Motor neuron (in vitro differentiated cells): ENCODE data around the gene FGD6. TPM values are rescaled to one million over a fixed set of nuclear protein-coding genes. Genes with fewer than 3 reads are reported as not detected.

Experiments
- ATAC-seq, 8 experiments: fragments of 200-7000 bp; cut with Tn5 transposase; replicated peaks in 6 of 8; 2 replicates each; pipeline ENCODE4 v1.8.0; 2021; ENCODE audit warnings: mild to moderate bottlenecking in 8 of 8, moderate library complexity in 8 of 8
- H3K27ac ChIP-seq, 2 donors: fragments of 250-450 bp; sonication (Bioruptor Pico); 2 replicates each; pipeline ENCODE4 v1.9.0; 2021; ENCODE audit warnings: antibody characterized with exemption in 2 of 2, mild to moderate bottlenecking in 2 of 2, moderate library complexity in 1 of 2
- H3K4me1 ChIP-seq, 2 donors: fragments of 250-450 bp; sonication (Bioruptor Pico); replicated peaks in 1 of 2; 2 replicates each; pipeline ENCODE4 v1.6.1; 2021; ENCODE audit warnings: antibody characterized with exemption in 2 of 2, mild to moderate bottlenecking in 2 of 2, moderate library complexity in 1 of 2
- H3K4me3 ChIP-seq, 5 donors: fragments of 250-450 bp; sonication (Bioruptor Pico); 2 replicates each; pipeline ENCODE4 v1.9.0; 2021; ENCODE audit warnings: antibody characterized with exemption in 5 of 5, mild to moderate bottlenecking in 5 of 5, moderate library complexity in 4 of 5
- WGBS, 10 experiments: fragments of 450-650 bp; shearing (Covaris generic); methylation state at CpG; one replicate each; pipeline ENCODE4 v1.0.0; 2022; 5-methylcytosine and 5-hydroxymethylcytosine counted together
- in situ Hi-C, 9 experiments: fragments of 400-800 bp; cut with MboI; loops; one replicate each; pipeline ENCODE4 v1.15.0; 2021; ENCODE audit warnings: low sequenced_read_pairs in 9 of 9, low pct_unique_long_range_greater_than_20kb in 2 of 9; ENCODE audit not compliant: unreplicated experiment in 9 of 9
- total RNA-seq, 8 experiments: library from RNA; unstranded; fragments of 300-600 nt; gene quantifications; 2 replicates each; pipeline versions ENCODE4 v1.2.3 to v1.2.4, GENCODE V29; 2022

The FGD6 gene
- total RNA-seq: 10 to 100 TPM in 5 of 8 experiments, 1 to 10 TPM in 3; 5.0 to 63.9 (median 18.1) TPM

GRCh38 chr12:95217377-95218149 is at the start of gene FGD6, which contains the start of gene VEZT:
Gene FGD6, minus strand, starts transcription at chr12:95217467. Its CDS starts 227 bp downstream, at chr12:95217240.
Gene VEZT, plus strand, starts transcription at chr12:95217807. Its CDS starts 44 bp downstream, at chr12:95217851.
- Histone ChIP-seq H3K4me3 (peak within 1 kb of the TSS; percentile 58 to 84 (median 61)), H3K27ac (peak within 1 kb of the TSS; percentile 93 to 94), H3K4me1 (peaks cover 5 to 14% of the 10 kb centered on the region in 2 donors)
- ATAC-seq: peak; percentile 88 to 92 (median 90)
- in situ Hi-C loops: no loop called here
- WGBS, 10 experiments: 0 to 7% (median 0%) methylated on average over 3 to 14 of the region's 75 CpGs; no CpG with 5 or more reads in 5 of the 10 experiments

- in situ Hi-C loops: no loop called here
- H3K27ac ChIP-seq: no peak overlapping the region
Measured at GRCh38 chr12:95266254-95266653, 49.0 kb upstream of the FGD6 start.

DNA sequence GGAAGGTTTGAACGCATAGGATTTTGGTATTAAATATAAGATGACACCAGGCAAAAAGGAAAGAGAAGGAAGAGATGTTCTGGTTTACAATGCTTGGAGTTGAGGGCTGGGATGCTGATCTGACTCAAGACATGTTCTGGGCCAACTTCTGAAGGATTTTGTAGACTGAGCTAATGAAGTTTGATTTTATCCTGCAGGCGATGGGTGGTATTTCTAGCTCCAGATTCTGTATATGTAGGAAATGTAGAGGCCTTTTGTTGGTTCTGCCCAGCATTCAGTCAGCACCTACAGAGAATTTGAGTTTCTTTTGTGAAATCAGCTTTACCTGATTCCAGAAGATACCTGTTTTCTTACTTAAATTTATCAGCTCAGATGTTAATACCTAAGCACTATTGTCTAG is 48.5 kb upstream of the FGD6 start:
- peak in 1 of 8 experiments; percentile 17 for ATAC-seq
- in situ Hi-C loops: no loop called here
- no peaks in the 10 kb centered on the region for H3K4me1 ChIP-seq
- H3K4me3 ChIP-seq: no peak overlapping the region
- H3K27ac ChIP-seq: no peak overlapping the region
- WGBS, 10 experiments: 33 to 100% (median 100%) methylated on average over 1 to 2 of the region's 2 CpGs; no CpG with 5 or more reads in 1 of the 10 experiments

More at GRCh38 chr12:95266254-95266653, 49.0 kb upstream of the FGD6 start:
- no peaks in the 10 kb centered on the region for H3K4me1 ChIP-seq
- no peak overlapping the region for H3K4me3 ChIP-seq
- 83 to 100% (median 98%) methylated on average over 2 to 6 of the region's 6 CpGs for WGBS, 10 experiments
- no peak for ATAC-seq

DNA sequence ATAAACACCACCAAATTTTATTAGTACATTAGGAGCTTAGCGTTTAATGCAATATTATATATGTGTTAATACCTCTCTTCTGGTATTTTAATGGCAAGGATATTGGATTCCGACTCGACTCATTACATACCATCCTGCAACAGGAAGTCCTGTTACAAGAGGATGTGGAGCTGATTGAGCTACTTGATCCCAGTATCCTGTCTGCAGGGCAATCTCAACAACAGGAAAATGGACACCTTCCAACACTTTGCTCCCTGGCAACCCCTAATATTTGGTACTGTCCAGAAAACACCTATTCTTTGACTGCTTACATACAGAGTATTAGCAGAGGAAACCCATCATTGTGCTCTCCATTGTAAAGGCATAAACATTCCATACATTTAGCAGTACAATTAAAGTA is 45.5 kb upstream of the FGD6 start:
- in situ Hi-C loops: no loop called here
- Histone ChIP-seq H3K27ac (no peak overlapping the region), H3K4me3 (no peak overlapping the region), H3K4me1 (no peaks in the 10 kb centered on the region)
- 20 to 100% (median 86%) methylated on average over 1 to 3 of the region's 3 CpGs; no CpG with 5 or more reads in 1 of the 10 experiments for WGBS, 10 experiments
- no peak for ATAC-seq

- no peak for ATAC-seq
- H3K27ac ChIP-seq: no peak overlapping the region
- 71 to 100% (median 95%) methylated on average over 1 to 4 of the region's 4 CpGs for WGBS, 10 experiments
- H3K4me1 ChIP-seq: no peaks in the 10 kb centered on the region
- in situ Hi-C loops: no loop called here
- H3K4me3 ChIP-seq: no peak overlapping the region
Measured at GRCh38 chr12:95261109-95261508, 43.8 kb upstream of the FGD6 start.

DNA sequence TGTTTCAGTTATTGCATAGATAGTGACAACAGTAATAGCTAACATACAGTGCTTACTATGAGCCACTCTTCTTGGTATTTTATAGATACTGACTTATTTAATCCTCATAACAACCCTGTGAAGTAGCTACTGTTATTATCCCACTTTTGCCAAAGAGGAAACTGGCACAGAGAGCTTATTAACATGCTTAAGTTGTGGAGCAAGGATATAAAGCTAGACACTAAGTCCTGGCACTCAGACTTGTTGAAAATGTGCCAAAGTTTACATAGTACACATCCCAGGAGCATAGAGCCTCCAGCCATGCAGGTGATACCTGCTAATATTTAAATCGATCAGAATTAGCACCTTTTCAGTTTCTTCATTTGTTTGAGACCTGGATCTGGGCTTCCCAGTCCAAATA is 42.1 kb upstream of the FGD6 start:
- H3K27ac ChIP-seq: no peak overlapping the region
- 60 to 100% (median 100%) methylated on average over 1 of the region's 1 CpG; no CpG with 5 or more reads in 2 of the 10 experiments for WGBS, 10 experiments

DNA sequence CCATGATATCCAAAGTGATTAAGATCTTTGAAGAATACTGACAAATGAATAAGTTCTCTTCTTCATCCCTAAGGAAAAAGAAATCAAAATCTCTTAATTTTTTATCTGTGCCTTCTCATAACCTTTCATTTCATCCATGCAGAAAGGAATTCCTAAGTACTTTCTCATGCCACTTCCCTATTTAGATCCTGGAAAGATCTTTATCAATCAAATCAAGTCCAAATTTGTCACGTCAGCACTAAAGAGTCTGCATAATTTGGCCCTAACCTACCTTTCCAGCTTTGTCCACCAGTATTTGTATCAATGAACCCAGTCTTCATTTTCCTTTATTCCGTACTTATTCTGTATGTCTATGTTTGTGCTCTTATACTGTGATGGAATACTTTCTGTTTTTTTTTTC is 41.5 kb upstream of the FGD6 start:
- in situ Hi-C loops: no loop called here

More for the DNA sequence above, 42.1 kb upstream of the FGD6 start:
- in situ Hi-C loops: no loop called here
- no peaks in the 10 kb centered on the region for H3K4me1 ChIP-seq
- ATAC-seq: no peak
- H3K4me3 ChIP-seq: no peak overlapping the region

GRCh38 chr12:95258151-95258550 is 40.9 kb upstream of the FGD6 start:
- Histone ChIP-seq H3K4me3 (no peak overlapping the region), H3K4me1 (no peaks in the 10 kb centered on the region), H3K27ac (no peak overlapping the region)
- WGBS, 10 experiments: 86 to 100% (median 97%) methylated on average over 1 to 2 of the region's 2 CpGs; no CpG with 5 or more reads in 2 of the 10 experiments
- no peak for ATAC-seq
- in situ Hi-C loops: no loop called here

More for the DNA sequence above, 41.5 kb upstream of the FGD6 start:
- 27 to 100% (median 95%) methylated on average over 1 to 2 of the region's 2 CpGs for WGBS, 10 experiments
- Histone ChIP-seq H3K27ac (no peak overlapping the region), H3K4me1 (no peaks in the 10 kb centered on the region), H3K4me3 (no peak overlapping the region)
- no peak for ATAC-seq

- Histone ChIP-seq H3K4me1 (no peaks in the 10 kb centered on the region), H3K4me3 (no peak overlapping the region), H3K27ac (no peak overlapping the region)
- in situ Hi-C loops: no loop called here
- ATAC-seq: no peak
- 65 to 100% (median 84%) methylated on average over 1 to 3 of the region's 3 CpGs for WGBS, 10 experiments
Measured at GRCh38 chr12:95257541-95257940, 40.3 kb upstream of the FGD6 start.

DNA sequence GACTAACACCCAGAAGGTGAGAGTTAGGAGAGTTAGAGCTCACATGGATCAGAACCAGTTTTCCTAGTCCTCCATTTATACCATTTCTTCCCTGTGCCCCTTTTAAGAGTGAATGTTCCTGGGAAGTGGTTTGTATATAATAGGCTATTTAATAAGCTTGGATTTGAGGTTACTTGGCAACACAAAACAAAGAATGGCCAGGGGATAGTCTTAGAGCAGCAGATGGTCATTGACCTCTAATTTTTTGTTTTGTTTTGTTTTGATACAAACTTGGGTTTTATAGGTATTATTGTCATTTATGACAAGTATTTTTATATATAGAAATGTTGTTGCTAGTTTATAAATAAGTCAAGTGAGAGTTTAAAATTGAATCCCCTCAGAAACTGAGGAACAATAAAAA is 36.1 kb upstream of the FGD6 start:
- in situ Hi-C loops: no loop called here
- Histone ChIP-seq H3K4me1 (no peaks in the 10 kb centered on the region), H3K27ac (no peak overlapping the region), H3K4me3 (no peak overlapping the region)
- no peak for ATAC-seq

GRCh38 chr12:95248604-95249360 is 31.5 kb upstream of the FGD6 start:
- no peaks in the 10 kb centered on the region for H3K4me1 ChIP-seq
- no peak overlapping the region for H3K4me3 ChIP-seq
- 21 to 89% (median 57%) methylated on average over 3 to 8 of the region's 8 CpGs for WGBS, 10 experiments
- peak in 3 of 8 experiments; percentile 29 to 61 (median 58) for ATAC-seq
- in situ Hi-C loops: no loop called here
- H3K27ac ChIP-seq: no peak overlapping the region

- H3K4me3 ChIP-seq: no peak overlapping the region
- in situ Hi-C loops: no loop called here
- 50 to 100% (median 100%) methylated on average over 1 of the region's 1 CpG; no CpG with 5 or more reads in 2 of the 10 experiments for WGBS, 10 experiments
- no peaks in the 10 kb centered on the region for H3K4me1 ChIP-seq
- no peak overlapping the region for H3K27ac ChIP-seq
- no peak for ATAC-seq
Measured at GRCh38 chr12:95248095-95248494, 30.8 kb upstream of the FGD6 start.

GRCh38 chr12:95244350-95244749 is 27.1 kb upstream of the FGD6 start:
- in situ Hi-C loops: no loop called here
- Histone ChIP-seq H3K27ac (no peak overlapping the region), H3K4me3 (no peak overlapping the region), H3K4me1 (no peaks in the 10 kb centered on the region)
- 83 to 96% (median 89%) methylated on average over 1 to 3 of the region's 3 CpGs for whole genome bisulfite sequencing, 10 experiments
- no peak for ATAC-seq
